Endothelial cell of umbilical vein (primary cell): ENCODE data around the gene SCLT1. TPM values are rescaled to one million over a fixed set of nuclear protein-coding genes. Genes with fewer than 3 reads are reported as not detected.

Experiments
- BruUV-seq: library from RNA; stranded (reverse); fragments of 400-500 nt; replicated peaks from 2 replicates; lab custom pipeline; 2021; lab: Mats Ljungman, UMichigan
- CTCF ChIA-PET: fragments of 300-600, 350-600 bp; sonication (Branson Sonifier 250); formaldehyde crosslinking; loops from one replicate; lab custom pipeline; 2021; ENCODE audit warnings: antibody characterized with exemption, inconsistent platforms; lab: Charles Lee
- POLR2A ChIA-PET: fragments of 300-600, 350-600 bp; sonication (Branson Sonifier 250); formaldehyde crosslinking; loops from one replicate; lab custom pipeline; 2021; ENCODE audit warnings: antibody characterized with exemption, inconsistent platforms; lab: Charles Lee
- DNase-seq: peaks from one replicate; pipeline ENCODE4 v3.0.0-alpha.2; 2011; ENCODE audit warnings: low read depth, low spot score
- FAIRE-seq: peaks from 2 replicates; lab custom pipeline; 2011; peaks lifted over from hg19 to GRCh38; lab: Jason Lieb, UNC
- H2AFZ ChIP-seq: 2 replicates; pipeline ENCODE4 v1.6.0; 2012; ENCODE audit warnings: low read depth, low read length, control low read depth, inconsistent platforms
- H3K27ac ChIP-seq: 2 replicates; pipeline ENCODE4 v1.5.1; 2011; ENCODE audit warnings: low read depth, mild to moderate bottlenecking, control low read depth, low read length, moderate library complexity; ENCODE audit not compliant: insufficient read depth
- H3K27me3 ChIP-seq, 2 experiments: 2 replicates each; pipeline versions ENCODE4 v1.6.0 to v1.6.1; 2011; ENCODE audit warnings: low read length in 2 of 2, mixed read lengths in 1 of 2; ENCODE audit not compliant: control insufficient read depth in 2 of 2, insufficient read depth in 2 of 2
- H3K36me3 ChIP-seq, 2 experiments: 2 replicates in 1 of 2; 3 replicates in 1 of 2; pipeline ENCODE4 v1.5.1; 2011; ENCODE audit warnings: low read length in 2 of 2, mild to moderate bottlenecking in 1 of 2, moderate library complexity in 1 of 2; ENCODE audit not compliant: control insufficient read depth in 2 of 2, insufficient read depth in 2 of 2; ENCODE audit errors: extremely low read depth in 1 of 2
- H3K4me1 ChIP-seq: 3 replicates; pipeline ENCODE4 v1.5.1; 2011; ENCODE audit warnings: mild to moderate bottlenecking, low read length; ENCODE audit not compliant: control insufficient read depth, insufficient read depth; ENCODE audit errors: extremely low read depth
- H3K4me2 ChIP-seq: 2 replicates; pipeline ENCODE4 v1.6.1; 2011; ENCODE audit warnings: low read length, control low read depth, mixed read lengths; ENCODE audit not compliant: insufficient read depth
- H3K4me3 ChIP-seq, 3 experiments: fragments of 200-600 bp in 1 of 3; sonication (generic), shearing (Covaris generic) in 1 of 3; replicated peaks in 1 of 3; 2 replicates each; pipeline ENCODE4 v1.5.1; 2011 to 2016; ENCODE audit warnings: control low read depth in 3 of 3, low read length in 3 of 3, mild to moderate bottlenecking in 2 of 3, inconsistent platforms in 1 of 3, low read depth in 1 of 3, moderate library complexity in 1 of 3; ENCODE audit not compliant: insufficient read depth in 1 of 3
- H3K79me2 ChIP-seq: 2 replicates; pipeline ENCODE4 v1.6.0; 2012; ENCODE audit warnings: low read length, inconsistent platforms; ENCODE audit not compliant: control insufficient read depth, insufficient read depth
- H3K9ac ChIP-seq: replicated peaks from 2 replicates; pipeline ENCODE3; 2011; ENCODE audit warnings: low read length, control low read depth; ENCODE audit not compliant: insufficient read depth; ENCODE audit errors: extremely low read depth
- H3K9me1 ChIP-seq: replicated peaks from 3 replicates; pipeline ENCODE4 v1.6.0; 2011; ENCODE audit warnings: mild to moderate bottlenecking, low read length; ENCODE audit not compliant: control insufficient read depth, insufficient read depth; ENCODE audit errors: extremely low read depth
- H3K9me3 ChIP-seq: replicated peaks from 2 replicates; pipeline ENCODE4 v1.5.1; 2012; ENCODE audit warnings: low read length, inconsistent platforms; ENCODE audit not compliant: control insufficient read depth, insufficient read depth
- H4K20me1 ChIP-seq: replicated peaks from 2 replicates; pipeline ENCODE3; 2011; ENCODE audit warnings: mild to moderate bottlenecking, low read length; ENCODE audit not compliant: control insufficient read depth, insufficient read depth; ENCODE audit errors: extremely low read depth
- FOS ChIP-seq: IDR thresholded peaks from 2 replicates; pipeline ENCODE4 v1.6.1; 2011; ENCODE audit warnings: mild to moderate bottlenecking, low read length, moderate library complexity, borderline replicate concordance; ENCODE audit not compliant: insufficient read depth
- MYC ChIP-seq: IDR thresholded peaks from one replicate; pipeline ENCODE4 v1.6.1; 2011; ENCODE audit warnings: mild to moderate bottlenecking, low read depth, low read length
- POLR2A ChIP-seq: IDR thresholded peaks from 2 replicates; pipeline ENCODE4 v1.6.1; 2012; ENCODE audit warnings: low read depth, mild to moderate bottlenecking, control low read depth, low read length
- dilution Hi-C: fragments of 300-500 bp; cut with MboI; formaldehyde crosslinking; loops from one replicate; pipeline ENCODE4 v1.15.0; 2019; ENCODE audit warnings: low sequenced_read_pairs; ENCODE audit not compliant: extremely low pct_ligation_motif_present
- intact Hi-C: fragments of 100-400 bp; cut with micrococcal nuclease; formaldehyde crosslinking; loops from one replicate; pipeline ENCODE4 v1.10.0; 2022
- polyA plus RNA-seq, 4 experiments: library from polyadenylated mRNA; depleted of rRNA in 3 of 4; stranded (reverse) in 3 of 4; unstranded in 1 of 4; fragments of >200 nt; gene quantifications; 2 replicates each; pipeline versions ENCODE4 v1.2.1 to v1.2.3, GENCODE V29; 2011 to 2012; ENCODE audit warnings: missing spikeins in 1 of 4
- total RNA-seq: library from RNA; stranded (reverse); gene quantifications from 2 replicates; pipeline ENCODE4 v1.2.3, GENCODE V29; 2021

Gene SCLT1
- total and polyA plus RNA-seq, 2 donors (not counting 3 experiments of a cell fraction or from before 2014, with no cell fraction given): 3.2 to 14.0 TPM

- H3K4me3 ChIP-seq: no peak overlapping the region
- no peaks in the 10 kb centered on the region for H3K4me1 ChIP-seq
- ChIA-PET POLR2A (no interaction called here), CTCF (interaction anchor here (1.5 kb wide), 1 partner anchor 23 kb away, joined by 3 read pairs; no protein-coding TSS in a partner anchor)
- intact Hi-C loops (no loop called here), dilution Hi-C loops (no loop called here)
- H2AFZ ChIP-seq: no peak overlapping the region
- H3K79me2 ChIP-seq: no peaks in the 10 kb centered on the region
- no peak overlapping the region for H3K4me2 ChIP-seq
- H3K9me1 ChIP-seq: no peaks in the 10 kb centered on the region
- no peaks in the 10 kb centered on the region for H3K9me3 ChIP-seq
- H4K20me1 ChIP-seq: no peaks in the 10 kb centered on the region
- H3K27me3 ChIP-seq: no peaks in the 10 kb centered on the region
- TF ChIP-seq FOS: no peak
- TF ChIP-seq MYC: no peak
- TF ChIP-seq POLR2A: no peak
- H3K9ac ChIP-seq: no peak overlapping the region
- no peaks in the 10 kb centered on the region for H3K36me3 ChIP-seq
- DNase-seq (no peak), FAIRE-seq (no peak)
- no TSS peak for BruUV-seq
- H3K27ac ChIP-seq: no peak overlapping the region
Measured at GRCh38 chr4:128915544-128915943, 177.8 kb downstream of the SCLT1 start.

- no peak overlapping the region for H3K27ac ChIP-seq
- no peaks in the 10 kb centered on the region for H3K9me1 ChIP-seq
- intact Hi-C loops: no loop called here
- no peaks in the 10 kb centered on the region for H4K20me1 ChIP-seq
- H3K27me3 ChIP-seq: no peaks in the 10 kb centered on the region
- TF ChIP-seq MYC: no peak
- no peak overlapping the region for H3K4me2 ChIP-seq
- no peaks in the 10 kb centered on the region for H3K36me3 ChIP-seq
- H3K9ac ChIP-seq: no peak overlapping the region
- dilution Hi-C loops: no loop called here
- no peak for FAIRE-seq
- H3K79me2 ChIP-seq: no peaks in the 10 kb centered on the region
- no peak overlapping the region for H3K4me3 ChIP-seq
- POLR2A ChIA-PET: no interaction called here
- no TSS peak for BruUV-seq
- DNase-seq: peak; percentile 10
- CTCF ChIA-PET: no interaction called here
- H2AFZ ChIP-seq: no peak overlapping the region
- H3K9me3 ChIP-seq: no peaks in the 10 kb centered on the region
- no peaks in the 10 kb centered on the region for H3K4me1 ChIP-seq
Measured at GRCh38 chr4:128913228-128913627, 180.1 kb downstream of the SCLT1 start.
